GM19035 (cell line): Measurements from ENCODE around the gene RGS21.

Source experiments
- ATAC-seq: cut with Tn5 transposase; IDR thresholded peaks from one replicate; pipeline ENCODE4 v1.9.1; 2021; ENCODE audit not compliant: unreplicated experiment

RGS21 gene

DNA sequence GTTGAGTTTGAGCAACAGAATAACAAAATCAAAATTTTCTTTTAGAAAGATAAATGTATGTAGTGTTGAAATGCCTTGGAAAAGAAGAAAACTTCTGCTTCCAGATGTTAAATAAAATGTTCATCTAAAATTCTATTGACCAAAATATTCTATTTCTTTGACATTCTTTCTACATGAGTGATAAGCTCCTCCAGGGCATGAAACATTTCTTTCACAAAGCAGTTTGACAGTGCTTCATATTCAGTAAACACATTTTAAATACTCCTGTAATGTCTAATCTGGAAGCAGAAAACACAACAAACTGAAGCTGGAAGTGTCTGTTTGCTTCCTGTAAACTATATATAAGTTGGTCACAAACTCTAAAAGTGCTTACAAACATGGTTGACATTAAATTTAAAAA lies 61.5 kb downstream of the RGS21 start:
- no peak for ATAC-seq

DNA sequence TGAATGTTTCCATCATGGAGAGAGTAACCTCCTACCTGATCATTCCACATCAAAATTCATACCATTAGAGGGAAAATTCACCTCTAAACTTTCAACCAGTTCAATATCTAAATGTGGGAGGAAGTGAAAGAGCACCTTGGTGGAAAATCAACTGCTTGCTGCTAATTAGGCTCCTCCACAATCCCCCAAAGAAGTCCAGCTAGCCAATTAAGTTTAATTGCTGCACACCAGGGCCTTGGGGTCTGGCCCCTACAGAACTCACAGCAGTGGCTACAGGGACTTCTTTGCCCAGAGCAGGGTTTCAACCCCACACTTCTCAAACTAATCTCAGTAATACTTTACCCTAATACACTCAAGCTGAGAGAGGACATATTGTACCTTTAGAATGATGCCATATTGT lies 62.1 kb downstream of the RGS21 start:
- no peak for ATAC-seq

DNA sequence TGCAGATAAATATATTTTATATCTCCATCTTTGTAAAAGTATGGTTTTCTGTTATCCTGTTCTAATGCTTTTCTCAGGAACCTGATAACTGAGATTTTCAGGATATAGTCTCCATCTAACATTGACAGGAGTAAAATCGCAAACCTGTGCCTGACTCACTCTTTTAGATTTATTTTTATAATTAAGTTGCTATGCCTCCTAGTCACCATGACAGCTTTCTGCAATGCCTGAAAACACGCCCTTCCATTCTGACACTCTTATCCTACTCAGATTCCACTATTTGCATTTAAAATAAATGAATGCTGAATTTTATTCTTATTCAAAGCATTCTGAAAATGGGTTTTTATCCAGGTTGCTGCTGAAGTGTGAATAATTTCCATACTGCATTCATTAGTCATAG lies 62.8 kb downstream of the RGS21 start:
- ATAC-seq = no peak

DNA sequence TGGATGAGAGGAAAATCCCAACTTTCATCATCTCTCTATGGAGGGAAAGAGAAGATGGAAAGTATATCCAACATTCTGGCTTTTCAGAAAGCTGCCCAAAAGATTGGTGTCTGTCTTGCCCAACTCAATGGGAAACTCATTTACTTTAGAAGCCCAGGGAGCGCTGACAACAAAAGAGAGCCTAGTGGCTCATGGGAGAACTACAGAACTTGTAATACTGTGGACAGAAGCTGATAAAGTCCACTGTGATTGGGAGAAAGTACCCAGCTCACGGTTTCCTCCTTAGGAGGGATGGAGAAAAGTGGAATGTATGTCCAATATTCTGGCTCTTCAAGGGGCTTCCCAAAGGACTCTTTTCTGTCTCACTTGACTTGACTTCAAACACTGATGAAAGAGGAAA lies 66.0 kb downstream of the RGS21 start:
- no peak for ATAC-seq

DNA sequence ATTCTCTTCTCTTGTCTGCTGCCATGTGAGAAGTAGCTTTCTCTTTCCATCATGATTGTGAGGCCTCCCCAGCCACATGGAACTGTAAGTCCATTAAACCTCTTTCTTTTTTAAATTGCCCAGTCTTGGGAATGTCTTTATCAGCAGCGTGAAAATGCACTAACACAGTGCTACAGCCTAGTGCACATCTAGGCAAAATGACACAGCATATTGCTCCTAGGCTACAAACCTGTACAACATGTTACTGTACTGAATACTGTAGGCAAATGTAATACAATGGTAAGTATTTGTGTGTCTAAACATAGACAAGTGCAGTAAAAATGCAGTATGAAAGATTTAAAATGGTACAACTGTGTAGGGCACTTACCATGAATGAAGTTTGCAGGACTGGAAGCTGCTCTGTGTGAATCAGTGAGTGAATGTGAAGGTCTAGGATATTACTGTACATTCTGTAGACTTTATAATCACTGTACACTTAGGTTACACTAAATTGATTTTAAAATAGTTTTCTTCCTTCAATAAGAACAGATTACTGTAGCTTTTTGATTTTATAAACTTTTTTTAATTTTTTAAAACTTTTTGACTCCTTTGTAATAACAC lies 69.4 kb downstream of the RGS21 start:
- no peak for ATAC-seq

DNA sequence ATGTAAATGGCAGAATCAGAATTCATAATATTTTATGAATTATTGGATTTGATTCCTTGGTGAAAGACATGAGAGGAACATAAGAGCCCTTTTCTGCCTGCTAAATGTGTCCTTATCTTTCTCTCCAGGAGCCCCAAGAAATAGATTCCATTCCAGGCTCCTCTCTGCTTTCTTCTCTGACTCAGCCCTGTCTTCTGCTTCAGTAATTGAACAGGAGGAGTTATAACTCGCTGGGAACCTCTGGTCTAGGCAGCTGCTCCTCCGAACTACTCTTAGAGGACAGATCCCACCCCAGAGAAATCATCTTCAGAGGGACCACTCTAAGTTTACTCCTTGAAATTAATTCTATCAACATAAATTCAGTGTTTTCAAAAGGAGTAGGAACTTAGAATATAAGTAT lies 78.4 kb downstream of the RGS21 start:
- no peak for ATAC-seq

DNA sequence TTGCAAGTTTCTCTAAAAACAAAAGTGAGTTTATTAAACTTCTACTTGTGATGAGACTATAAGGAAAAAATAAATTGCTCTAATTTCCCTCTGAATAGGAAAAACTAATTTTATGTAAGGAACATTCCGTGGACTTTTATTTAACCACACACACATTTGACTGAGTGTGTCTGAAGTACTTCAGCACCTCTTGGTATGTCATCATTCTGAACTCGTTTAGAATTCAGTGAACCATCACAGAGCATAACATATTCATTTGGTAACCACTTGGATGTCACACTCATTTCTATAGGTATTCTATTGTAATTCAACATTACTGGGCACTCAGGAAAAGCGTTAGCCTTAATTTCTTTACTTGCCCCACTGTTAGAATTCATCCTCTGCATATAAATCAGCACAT lies 79.1 kb downstream of the RGS21 start:
- no peak for ATAC-seq

DNA sequence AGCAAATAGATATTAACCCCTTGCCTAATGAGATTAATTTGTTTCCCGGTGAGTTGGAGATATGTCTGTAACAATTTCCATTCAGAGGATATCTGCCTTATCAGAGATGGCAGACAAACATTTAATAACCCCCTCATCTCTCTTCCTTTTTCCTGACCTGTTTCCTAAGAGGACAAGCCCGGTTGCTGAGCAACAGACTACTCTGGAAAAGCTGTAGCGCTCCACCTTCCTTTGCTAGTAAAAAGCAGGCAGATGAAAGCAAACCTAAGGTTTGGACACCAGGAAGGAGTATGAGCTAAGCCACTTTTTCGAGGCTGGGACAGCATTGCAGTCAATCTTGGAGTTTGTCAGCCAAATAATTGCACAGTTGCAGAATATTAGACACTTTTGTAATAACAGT lies 82.4 kb downstream of the RGS21 start:
- no peak for ATAC-seq

DNA sequence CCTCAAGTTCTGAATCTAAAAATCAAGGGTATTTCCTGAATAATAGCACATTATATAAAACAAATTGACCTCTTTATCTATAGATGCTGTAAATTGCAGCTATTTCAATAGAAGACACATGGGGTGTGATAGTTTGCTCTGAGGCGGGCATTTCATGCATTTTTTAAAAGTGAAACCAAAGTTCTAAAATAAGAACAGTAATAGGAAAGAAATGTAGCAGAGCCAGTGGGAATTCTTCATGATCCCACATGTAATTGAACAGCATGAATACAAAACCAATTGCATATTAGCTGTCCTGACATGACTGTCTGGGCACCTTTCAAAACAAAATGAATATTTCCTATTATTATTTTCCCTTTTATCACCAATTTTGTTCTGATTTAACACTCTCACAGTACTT lies 85.0 kb downstream of the RGS21 start:
- no peak for ATAC-seq

DNA sequence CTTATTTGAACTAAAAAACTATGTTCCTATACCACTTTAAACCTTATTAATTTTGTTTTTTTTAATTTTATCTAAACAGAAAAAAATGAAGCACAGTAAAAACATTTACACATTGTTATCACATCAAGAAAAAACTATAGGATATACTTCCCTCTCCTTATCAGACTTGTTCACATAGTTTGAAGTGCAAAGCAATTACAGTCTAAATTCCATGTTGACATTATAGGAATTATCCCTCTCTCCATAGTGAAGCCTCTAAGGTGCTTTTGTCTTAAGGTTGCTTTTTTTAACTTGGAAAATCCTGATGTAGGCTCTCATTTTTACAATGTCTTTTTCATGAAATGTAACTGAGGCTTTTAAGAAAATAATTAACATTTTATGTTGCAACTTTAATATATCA lies 85.8 kb downstream of the RGS21 start:
- ATAC-seq = no peak

DNA sequence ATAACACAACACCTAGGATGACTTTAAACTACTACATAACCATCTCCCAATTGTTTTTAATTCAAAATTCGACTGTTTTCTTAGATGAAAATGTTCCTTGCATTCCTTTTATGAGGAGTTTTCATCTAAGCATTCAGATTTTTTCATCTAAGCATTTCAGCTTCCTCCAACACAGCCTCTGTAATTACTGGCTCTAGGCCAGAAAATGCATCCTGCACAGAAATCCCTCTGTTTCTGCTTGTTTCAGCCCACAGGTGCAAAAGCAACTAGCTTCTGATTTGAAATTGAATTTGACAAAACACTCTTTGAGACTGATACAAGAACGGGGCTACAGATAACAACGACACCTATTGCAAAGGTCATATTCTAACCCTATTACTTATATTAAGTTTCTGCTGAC lies 90.4 kb downstream of the RGS21 start:
- ATAC-seq = no peak
